SKM-1 treated with dmso at 0.1 percent for 144 hours (cell line): Measurements from ENCODE around the gene CDA.

Source experiments
- DNase-seq: peaks from one replicate; lab custom pipeline; 2025; ENCODE audit not compliant: unreplicated experiment; lab: John Stamatoyannopoulos, UW

CDA gene

DNA sequence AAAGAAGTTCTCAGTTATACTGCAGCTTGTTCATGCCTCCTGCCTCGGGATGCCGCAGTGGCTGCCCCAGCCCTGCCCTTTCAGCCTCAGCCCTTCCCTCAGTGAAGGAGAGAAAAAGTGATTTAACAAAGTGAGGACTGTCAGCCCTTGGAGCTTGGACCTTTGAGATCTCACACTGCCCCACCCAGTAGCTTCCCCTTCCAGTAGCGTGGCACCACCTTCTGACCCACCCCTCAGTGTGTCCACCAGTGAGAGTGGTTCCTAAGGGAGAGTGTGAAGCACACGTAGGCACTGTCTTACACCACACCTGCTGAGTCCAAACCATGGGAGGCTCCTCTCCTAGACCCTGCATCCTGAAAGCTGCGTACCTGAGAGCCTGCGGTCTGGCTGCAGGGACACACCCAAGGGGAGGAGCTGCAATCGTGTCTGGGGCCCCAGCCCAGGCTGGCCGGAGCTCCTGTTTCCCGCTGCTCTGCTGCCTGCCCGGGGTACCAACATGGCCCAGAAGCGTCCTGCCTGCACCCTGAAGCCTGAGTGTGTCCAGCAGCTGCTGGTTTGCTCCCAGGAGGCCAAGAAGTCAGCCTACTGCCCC lies at the start of gene CDA:
CDA (plus strand) TSS at position 464 of the 592 bp plus-strand sequence; CDS start at position 497, 33 bp downstream.
- DNase-seq: no peak

DNA sequence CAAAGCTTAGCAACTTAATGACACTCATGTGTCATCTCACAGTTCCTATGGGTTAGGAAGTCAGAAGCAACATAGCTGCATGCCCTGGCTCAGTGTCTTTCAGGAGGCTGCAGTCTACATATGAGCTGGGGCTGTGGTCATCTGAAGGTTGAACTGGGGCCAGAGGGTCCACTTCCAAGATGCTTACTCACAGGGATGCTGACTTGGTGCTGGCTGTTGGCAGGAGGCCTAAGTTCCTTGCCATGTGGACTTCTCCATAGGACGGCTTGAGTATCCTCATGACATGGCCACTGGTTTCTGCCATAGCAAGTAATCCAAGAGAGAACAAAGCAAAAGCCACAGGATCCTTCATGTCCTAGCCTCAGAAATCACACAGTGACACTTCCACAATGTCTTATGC lies 48.6 kb upstream of the CDA start:
- no peak for DNase-seq

DNA sequence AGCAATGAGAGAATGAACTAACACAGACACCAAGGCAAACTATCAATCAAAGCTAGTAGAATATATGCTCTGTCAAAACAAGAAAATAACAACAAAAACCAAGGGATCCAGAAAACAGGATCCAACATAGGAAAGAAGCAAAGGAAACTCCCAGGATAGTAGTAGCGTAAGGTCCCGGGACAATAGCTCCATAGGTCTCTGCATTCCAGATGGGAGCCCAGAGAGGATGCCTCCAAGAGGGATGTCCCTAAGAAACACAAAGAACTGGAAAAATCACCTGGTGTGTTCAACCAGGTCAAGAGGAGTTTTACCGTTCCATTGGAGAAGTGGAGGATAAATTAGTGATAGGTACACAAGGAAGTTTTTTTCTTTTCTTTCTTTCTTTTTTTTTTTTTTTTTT lies 42.3 kb upstream of the CDA start:
- no peak for DNase-seq

DNA sequence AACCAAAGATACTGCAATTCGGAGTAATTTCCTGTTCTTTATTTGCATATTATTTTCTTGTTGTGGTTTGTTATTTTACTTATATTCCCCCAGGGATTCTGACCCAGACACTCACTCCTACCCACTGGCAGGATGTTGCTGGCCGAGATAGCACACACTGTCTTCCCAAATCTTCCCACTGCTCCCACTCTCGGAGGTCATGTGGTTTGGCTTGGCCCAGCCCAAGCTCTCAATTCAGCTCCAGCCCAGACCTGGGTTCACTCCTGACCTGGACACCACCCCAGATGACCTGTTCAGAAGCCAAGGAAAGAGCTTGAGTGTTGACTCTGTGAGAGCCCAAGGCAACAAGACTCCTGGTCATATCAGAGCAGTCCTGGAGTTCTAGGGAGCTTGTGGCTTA lies 37.7 kb upstream of the CDA start:
- no peak for DNase-seq

DNA sequence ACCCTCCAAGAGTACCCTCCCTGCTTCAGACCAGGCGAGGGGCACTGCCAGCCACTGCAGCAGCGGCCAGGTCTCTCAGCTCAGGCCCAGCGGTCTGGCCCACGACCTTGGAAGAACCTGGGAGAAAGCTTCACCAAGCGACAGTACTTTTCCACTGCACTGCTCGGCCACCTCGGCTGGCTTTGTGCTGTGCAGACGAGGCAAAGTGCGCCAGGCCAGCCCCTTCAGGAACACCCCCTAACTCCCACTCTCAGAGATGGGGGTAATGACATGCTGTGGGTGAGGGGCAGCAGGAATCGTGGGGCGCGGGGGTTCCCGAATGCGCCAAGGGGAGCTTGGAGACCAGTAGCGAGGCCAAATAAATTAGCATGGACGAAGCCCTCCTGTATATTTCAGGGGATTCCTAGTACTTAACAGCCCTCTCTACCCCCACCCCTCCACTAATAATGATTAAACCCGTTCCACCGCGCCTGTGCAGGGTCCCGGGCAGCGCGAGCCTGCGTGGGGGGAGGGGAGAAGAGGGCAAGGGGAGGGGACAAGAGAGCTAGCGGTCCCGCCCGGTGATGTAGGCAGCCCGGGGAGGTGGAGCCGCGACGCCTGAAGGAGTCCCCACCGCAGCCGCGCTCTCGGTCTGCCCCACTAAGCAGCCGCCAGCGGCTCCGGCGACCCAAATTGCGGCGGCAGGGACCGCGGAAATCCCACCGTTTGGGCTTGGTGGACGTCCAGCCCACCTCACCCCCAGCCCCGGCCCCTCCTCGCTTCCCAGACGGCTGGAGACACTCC lies 36.8 kb upstream of the CDA start, which contains the start of gene FAM43B:
FAM43B (plus strand) TSS at position 629 of the 783 bp plus-strand sequence. CDS start 401 bp downstream, outside the sequence.
- no peak for DNase-seq

DNA sequence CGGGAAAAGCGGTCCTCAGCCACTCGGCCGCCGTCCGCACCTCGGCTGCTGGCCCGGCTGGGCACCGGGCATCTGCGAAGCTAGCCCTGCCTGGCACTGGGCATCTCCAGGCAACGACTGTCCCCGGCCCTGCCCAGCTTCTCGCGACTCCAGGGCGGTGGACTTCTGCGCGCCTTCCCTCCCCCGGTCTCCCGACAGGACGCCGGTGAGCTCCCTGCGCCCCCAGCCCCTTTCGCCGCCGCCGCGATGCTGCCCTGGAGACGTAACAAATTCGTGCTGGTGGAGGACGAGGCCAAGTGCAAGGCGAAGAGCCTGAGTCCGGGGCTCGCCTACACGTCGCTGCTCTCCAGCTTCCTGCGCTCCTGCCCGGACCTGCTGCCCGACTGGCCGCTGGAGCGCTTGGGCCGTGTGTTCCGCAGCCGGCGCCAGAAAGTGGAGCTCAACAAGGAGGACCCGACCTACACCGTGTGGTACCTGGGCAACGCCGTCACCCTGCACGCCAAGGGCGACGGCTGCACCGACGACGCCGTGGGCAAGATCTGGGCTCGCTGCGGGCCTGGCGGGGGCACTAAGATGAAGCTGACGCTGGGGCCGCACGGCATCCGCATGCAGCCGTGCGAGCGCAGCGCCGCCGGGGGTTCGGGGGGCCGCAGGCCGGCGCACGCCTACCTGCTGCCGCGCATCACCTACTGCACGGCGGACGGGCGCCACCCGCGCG lies 36.0 kb upstream of the CDA start:
- DNase-seq: no peak

DNA sequence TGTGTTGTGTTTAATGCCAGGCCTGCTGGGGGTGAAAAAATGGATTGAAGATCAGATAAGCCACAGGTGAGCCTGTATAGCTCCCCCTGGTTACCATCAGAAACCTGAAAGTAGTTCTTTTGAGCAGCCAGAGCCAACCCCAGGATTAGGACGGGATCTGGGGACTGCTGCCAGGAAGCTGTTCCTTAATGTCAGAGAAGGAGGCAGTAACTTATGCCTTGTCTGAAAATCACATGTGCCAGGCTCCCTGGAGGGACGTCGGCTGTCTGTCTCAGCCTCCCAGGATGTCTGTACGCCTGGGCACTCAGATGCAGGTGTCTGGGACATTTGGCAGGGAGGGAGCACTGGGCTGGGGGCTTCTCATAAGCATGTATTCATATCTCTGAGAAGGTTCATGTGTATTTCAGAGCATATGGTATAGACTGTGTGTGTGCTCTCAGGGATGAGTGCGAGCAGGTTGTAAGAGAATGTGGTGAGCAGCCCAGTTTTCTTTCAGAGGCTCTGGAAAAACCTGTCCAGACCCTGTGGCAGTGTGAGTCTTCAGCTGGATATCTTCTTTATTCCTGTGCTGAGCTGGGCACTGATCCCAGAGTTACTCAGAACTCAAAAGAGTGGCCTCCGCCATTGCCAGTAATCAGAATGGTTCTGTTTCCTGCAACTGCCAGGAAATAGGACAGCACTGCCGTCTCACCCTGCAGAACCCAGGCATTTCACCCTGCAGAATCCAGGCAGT lies 33.7 kb upstream of the CDA start:
- DNase-seq: no peak

DNA sequence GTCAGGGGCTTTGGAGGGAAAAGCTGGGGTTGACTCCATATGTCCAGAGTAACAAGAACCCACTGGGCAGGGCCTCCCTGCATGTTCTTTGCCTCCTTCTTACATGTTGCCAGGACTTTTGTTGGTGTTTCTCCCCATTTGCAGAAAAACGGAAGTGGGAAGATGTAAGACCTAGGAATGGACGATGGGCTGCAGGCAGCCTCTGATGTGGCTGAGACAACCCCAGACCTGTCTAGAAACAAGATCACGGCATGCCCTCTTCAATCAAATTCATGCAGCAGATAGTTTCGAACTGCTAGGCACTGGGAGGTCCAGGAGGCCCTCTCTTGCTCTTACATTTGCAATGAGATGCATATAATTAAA lies 33.2 kb upstream of the CDA start:
- DNase-seq: no peak

DNA sequence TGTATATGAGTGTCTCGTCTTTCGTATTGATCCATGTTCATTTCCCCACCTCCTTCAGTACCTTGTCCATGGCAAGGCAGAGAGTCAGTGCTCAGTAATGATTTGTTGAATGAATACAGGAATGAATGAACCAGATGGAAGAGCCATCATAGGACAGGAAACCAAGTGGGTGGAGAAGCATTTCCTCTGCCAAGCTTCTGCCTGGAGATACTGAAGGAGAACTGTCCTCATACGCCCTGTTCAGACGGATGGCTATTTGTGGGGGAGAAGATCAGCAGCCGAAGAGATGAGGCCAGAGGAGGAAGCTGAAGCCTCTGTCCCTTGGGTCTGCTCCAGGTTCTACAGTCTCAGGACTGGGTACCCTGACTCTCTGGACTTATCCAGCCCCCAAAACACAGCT lies 30.7 kb upstream of the CDA start:
- no peak for DNase-seq

DNA sequence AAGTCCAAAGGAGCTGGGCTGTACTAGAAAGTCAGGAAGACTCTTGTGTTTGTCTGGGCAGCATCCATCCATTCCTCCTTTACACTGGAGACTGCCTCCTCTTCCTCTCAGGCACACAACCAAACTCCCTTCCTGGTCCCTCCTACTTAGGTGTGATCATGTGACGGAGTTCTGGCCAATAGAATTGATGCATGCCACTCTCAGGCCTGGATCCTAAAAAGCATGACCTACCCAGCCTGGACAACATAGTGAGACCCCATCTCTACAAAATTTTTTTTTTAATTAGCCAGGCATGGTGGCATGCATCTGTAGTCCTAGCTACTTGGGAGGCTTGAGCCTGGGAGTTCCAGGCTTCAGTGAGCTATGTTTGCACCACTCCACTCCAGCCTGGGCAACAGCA lies 27.9 kb upstream of the CDA start:
- DNase-seq: no peak

DNA sequence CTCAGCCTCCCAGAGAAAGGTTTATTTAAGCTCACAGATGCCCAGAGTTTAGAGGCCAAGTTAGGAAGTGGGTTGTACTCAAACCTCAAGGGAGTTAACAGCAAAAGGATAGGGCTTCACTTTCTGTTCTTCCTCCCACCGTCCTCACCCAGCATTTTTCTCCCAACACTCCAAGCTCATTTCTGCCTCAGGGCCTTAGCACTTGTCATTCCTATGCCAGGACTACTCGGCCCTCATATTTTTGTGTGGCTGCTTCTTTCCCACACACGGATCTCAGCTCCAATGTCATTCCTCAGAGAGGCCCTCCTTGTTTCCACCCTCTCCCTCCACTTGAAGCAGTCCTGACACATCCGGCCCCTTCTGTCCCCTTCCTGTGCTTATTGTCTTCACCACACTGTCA lies 23.7 kb upstream of the CDA start:
- no peak for DNase-seq

DNA sequence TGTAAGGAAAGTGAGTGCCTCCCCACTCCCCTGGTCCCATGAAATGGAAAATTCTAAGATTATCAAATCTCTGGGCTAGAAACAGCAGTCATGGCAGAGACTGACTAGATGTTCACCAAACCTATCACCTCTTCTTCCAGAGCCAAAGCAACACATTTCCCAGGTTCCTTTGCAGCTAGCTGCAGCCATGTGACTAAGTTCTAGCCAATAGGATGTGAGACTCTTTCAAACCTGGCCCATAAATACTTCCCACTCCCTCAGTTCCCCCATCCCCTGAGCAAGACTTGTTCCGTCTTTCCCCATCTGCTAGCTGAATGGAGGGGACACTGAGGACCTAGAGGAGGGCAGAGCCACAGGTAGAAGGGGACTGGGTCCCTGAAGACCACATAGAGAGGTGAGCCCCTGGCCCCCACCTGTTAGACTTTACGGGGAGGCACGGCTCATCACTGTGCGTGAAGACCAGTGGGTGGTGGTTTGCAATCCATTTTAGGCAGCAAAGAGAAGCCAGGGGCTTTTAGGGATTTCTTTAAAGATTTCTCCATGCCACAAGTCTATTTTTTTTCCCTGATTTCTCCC lies 19.3 kb upstream of the CDA start:
- DNase-seq: no peak

DNA sequence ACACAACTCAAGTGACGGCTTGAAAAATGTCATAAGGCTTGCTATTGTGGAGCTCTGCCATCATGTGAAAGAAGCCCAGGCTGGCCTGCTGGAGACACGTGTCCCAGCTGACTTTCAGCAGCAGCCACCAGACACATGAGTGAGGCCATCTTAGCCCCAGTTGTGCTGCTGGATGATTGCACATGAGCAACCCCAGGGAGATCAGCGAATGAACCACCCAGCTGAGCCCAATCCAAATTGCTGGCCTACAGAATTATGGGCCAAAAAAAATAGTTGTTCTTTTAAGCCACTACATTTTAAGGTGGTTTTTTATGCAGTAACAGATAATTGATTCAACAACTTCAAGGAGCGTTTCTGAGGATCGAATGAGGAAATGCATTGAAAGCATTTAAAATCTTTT lies 17.5 kb upstream of the CDA start:
- no peak for DNase-seq

DNA sequence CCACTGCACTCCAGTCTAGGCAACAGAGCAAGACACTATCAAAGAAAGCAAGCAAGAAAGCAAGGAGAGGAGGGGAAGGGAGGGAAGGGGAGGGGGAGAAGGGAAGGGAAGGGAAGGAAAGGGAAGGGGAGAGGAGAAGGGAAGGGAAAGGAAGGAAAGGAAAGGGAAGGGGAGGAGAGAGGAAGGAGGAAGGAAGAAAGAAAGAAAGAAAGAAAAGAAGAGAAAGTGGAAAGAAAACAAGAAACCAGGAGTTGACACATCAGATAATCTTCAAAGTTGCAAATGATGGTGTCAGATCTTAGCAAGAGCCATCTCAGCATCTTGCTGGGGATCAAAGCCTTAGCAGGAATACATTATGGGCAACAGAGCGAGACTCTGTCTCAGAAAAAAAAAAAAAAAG lies 14.9 kb upstream of the CDA start:
- DNase-seq: no peak

DNA sequence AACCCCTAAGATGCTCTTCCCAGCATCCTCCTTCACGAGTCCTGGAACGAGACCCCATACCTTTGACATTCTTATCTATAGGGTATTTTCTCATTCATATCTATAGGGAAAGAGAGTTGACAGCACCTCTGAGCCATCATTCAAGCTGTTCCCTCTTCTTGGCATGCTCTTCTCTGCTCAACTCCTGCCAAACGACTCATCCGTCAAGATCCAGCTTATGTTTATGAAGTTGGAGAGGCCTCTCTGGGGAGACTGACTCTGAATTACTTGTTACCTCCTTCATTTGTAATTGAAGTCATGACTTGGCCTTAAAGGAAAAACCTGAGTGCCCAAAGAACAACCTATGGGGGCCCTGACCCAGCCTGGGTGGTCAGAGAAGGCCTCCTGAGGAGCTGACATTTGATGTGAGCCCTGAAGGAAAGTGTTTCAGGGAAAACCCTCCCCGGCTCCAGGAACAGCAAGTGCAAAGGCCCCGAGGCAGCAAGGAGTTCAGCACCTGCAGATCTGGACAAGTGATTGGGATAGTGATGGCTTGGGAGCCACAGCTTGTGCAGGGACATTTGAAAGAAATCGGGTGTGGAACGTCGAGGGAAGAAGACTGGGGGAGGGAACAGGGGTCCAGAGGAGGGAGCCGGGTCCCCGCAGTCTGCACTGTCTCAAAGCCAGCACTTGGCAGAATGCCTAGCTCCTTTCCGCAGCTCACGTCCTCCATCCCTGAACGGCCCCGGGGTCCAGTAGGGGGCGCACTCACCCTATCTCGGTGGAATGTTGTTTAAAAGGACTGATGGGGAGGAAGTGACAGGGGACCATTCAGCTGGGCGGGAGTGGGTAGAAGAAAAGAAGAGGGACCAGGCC lies 14.0 kb upstream of the CDA start:
- peak; percentile 68 for DNase-seq

DNA sequence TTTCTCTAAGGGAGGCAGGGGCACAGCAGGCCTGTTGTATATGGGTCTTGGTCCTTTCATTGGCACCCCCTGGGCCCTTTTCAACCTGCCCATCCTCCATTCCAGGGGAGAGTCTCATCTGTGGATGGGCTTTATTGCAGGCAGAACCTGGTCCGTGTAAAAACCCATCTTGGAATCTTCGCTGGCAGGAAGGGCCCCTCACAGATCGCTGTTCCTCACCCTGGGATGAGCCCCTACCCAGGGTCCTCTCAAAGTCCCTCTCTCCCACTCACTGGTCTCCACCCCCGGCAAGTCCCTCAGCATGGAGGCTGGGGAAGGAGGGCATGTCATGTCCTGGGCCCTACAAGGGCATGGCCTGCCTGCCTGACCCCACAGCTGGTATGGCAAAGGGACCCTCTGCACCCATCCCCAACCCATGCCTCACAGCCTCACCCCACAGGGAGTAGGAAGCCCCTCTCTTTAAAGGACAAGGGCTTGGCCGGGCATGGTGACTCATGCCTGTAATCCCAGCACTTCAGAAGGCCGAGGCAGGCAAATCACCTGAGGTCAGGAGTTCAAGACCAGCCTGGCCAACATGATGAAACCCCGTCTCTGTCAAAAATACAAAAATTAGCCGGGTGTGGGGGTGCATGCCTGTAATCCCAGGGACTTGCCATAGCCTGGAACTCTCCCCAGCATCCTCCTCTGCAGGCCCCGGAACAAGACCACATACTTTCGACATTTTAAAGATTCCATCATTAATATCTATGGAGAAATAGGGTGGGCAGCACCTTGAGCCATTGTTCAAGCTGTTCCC lies 13.2 kb upstream of the CDA start:
- no peak for DNase-seq

DNA sequence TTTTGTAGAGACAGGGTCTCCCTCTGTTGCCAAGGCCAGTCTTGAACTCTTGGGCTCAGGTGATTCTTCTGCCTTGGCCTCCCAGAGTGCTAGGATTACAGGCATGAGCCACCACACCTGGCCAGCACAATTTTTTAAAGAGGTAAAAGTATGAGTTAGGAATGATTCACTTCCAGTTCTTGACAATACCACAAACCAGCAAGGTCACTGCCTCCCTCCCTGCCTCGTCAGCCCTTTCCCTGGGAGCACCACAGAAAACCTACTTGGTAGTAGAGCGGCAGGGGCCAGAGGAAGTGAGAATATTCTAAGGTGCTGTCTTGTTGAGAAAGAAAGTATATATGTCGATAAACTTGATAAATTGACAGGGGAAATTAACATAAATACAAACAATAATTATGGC lies 10.8 kb upstream of the CDA start:
- no peak for DNase-seq

DNA sequence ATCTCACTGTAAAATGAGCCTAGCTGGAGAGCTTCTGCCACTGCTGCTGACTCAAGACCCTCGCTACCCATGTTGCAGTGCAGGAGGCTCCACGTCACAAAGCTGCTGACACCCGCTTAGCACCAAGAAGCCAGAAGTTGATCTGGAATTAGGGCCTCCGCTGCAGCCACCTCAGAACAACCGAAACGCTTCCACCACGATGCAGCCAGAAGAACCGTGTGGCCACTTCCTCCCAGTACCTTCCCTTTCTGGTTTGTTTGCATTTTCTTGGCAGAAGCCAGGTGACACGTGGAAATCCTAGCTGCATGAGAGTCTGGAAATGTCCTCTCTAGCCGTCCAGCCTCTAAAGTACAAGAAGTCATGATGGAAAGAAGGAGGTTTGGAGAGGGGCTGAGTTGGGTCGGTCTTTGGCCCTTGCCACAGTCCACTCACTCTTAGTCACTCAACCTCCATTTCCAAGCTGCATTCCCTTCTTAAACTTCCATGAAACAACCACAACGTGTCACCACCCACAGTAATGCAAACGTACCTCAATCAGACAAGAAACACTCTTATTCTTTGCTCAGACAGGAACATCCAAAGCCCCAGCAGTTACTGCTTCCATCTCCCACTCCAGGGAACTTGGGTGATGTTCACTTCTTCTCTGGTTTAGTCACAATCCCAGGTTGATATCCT lies 10.0 kb upstream of the CDA start:
- no peak for DNase-seq

DNA sequence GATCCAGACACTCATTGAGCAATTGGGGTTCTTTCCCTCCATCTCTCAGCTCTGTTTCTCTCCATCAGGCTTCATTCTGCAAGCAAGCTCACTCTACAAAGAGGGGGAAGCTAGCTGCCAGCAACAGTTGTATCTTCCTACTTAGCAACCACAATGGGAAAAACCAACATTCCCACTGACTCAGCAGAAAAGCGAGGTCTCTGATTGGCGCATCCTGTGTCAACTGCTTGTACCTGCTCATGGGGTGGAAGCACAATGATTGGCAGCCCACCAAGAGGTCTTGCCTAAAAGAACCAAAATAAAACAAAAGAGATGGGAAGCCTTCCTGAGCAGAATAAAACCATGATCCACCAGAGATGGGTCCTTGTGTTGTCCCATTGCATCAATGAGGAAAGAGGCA lies 4.0 kb upstream of the CDA start:
- no peak for DNase-seq
